Gastroesophageal sphincter (tissue), 4 donors: Measurements from ENCODE around the gene CDCA8. TPM values are rescaled to one million over a fixed set of nuclear protein-coding genes. Genes with fewer than 3 reads are reported as not detected.
"Not testable (repeated sequence)": the region's sequence is repeated elsewhere in the genome, so short reads cannot be mapped to it uniquely, and the experiment has no call there.

Source experiments
- ATAC-seq: fragments of 150-250 bp; one replicate; pipeline ENCODE4 v1.9.1; 2016; ENCODE audit warnings: mild to moderate bottlenecking, moderate library complexity
- H3K27ac ChIP-seq, 4 donors: fragments of 200-600 bp; sonication (generic) in 3 of 4; 1 replicate in 3 of 4; 2 replicates in 1 of 4; pipeline ENCODE4 v1.5.1; 2016 to 2019
- H3K27me3 ChIP-seq: fragments of 200-600 bp; sonication (generic); one replicate; pipeline ENCODE4 v1.5.1; 2019
- H3K36me3 ChIP-seq, 2 donors: fragments of 200-600 bp; sonication (generic); one replicate each; pipeline ENCODE4 v1.5.1; 2019; ENCODE audit warnings: control low read depth in 1 of 2
- H3K4me1 ChIP-seq, 3 donors: fragments of 200-600 bp; sonication (generic); 1 replicate in 2 of 3; 2 replicates in 1 of 3; pipeline ENCODE4 v1.5.1; 2016 to 2019; ENCODE audit warnings: control low read depth in 2 of 3
- H3K4me3 ChIP-seq, 2 donors: fragments of 200-600 bp; sonication (generic); one replicate each; pipeline ENCODE4 v1.5.1; 2019; ENCODE audit warnings: mild to moderate bottlenecking in 1 of 2, moderate library complexity in 1 of 2
- H3K9me3 ChIP-seq, 3 donors: fragments of 200-600 bp; sonication (generic); one replicate each; pipeline ENCODE4 v1.5.1; 2017 to 2019; ENCODE audit warnings: control low read depth in 2 of 3
- CTCF ChIP-seq, 4 experiments: fragments of 200-600 bp in 2 of 4; fragments of 450-650 bp in 2 of 4; sonication (generic) in 1 of 4; IDR thresholded peaks; one replicate each; pipeline ENCODE4 v1.5.1; 2017 to 2019; ENCODE audit warnings: antibody characterized with exemption in 4 of 4, mild to moderate bottlenecking in 2 of 4, moderate library complexity in 2 of 4
- EP300 ChIP-seq: sonication (generic); formaldehyde crosslinking; IDR thresholded peaks from one replicate; pipeline ENCODE4 v1.6.1; 2017; ENCODE audit warnings: antibody characterized with exemption, mild to moderate bottlenecking
- POLR2A ChIP-seq, 2 donors: fragments of 450-650 bp; IDR thresholded peaks; one replicate each; pipeline ENCODE4 v1.6.1; 2017; ENCODE audit warnings: antibody characterized with exemption in 2 of 2, mild to moderate bottlenecking in 2 of 2, moderate library complexity in 1 of 2
- POLR2AphosphoS5 ChIP-seq: sonication (generic); formaldehyde crosslinking; IDR thresholded peaks from one replicate; pipeline ENCODE4 v1.6.1; 2017; ENCODE audit warnings: antibody characterized with exemption
- WGBS, 2 donors: methylation state at CpG; one replicate each; pipeline ENCODE4 v1.1.5; 2018; ENCODE audit warnings: low coverage in 1 of 2; 5-methylcytosine and 5-hydroxymethylcytosine counted together
- total RNA-seq, 4 donors: library from RNA; depleted of rRNA; stranded (reverse); fragments of >200 nt; gene quantifications; one replicate each; pipeline ENCODE4 v1.1.0, GENCODE V29; 2016

CDCA8 gene
- total RNA-seq, 4 donors from 2014 or later, result 0.13 to 1.1 (median 0.67) TPM

- Histone ChIP-seq H3K27me3 (peaks cover 73% of the 10 kb centered on the region), H3K4me1 (no peaks in the 10 kb centered on the region), H3K4me3 (no peak overlapping the region), H3K27ac (no peak overlapping the region), H3K36me3 (no peaks in the 10 kb centered on the region), H3K9me3 (no peaks in the 10 kb centered on the region)
- 40 to 71% methylated on average over 1 to 7 of the region's 15 CpGs for WGBS, 2 donors
- ATAC-seq, result no peak
- TF ChIP-seq POLR2A (IDR thresholded peaks at IDR 0.05) (no peak), CTCF (IDR thresholded peaks at IDR 0.05) (no peak), EP300 (no peak), POLR2AphosphoS5 (no peak)
Measured at GRCh38 chr1:37731312-37732019, 39.1 kb downstream of the CDCA8 start.

- WGBS, 2 donors, result 78 to 85% methylated on average over 7 to 8 of the region's 12 CpGs
- Histone ChIP-seq H3K4me1 (no peaks in the 10 kb centered on the region), H3K27me3 (peaks cover 72% of the 10 kb centered on the region), H3K4me3 (no peak overlapping the region), H3K9me3 (no peaks in the 10 kb centered on the region), H3K27ac (no peak overlapping the region), H3K36me3 (no peaks in the 10 kb centered on the region)
- ATAC-seq, result no peak
- TF ChIP-seq CTCF (IDR thresholded peaks at IDR 0.05) (no peak), EP300 (no peak), POLR2AphosphoS5 (no peak), POLR2A (IDR thresholded peaks at IDR 0.05) (no peak)
Measured at GRCh38 chr1:37732111-37732780, 39.9 kb downstream of the CDCA8 start.

- ATAC-seq, result no peak
- WGBS, 2 donors, result 11% methylated on average over 3 to 25 of the region's 32 CpGs
- TF ChIP-seq CTCF (IDR thresholded peaks at IDR 0.05) (no peak), POLR2A (IDR thresholded peaks at IDR 0.05) (no peak), POLR2AphosphoS5 (no peak), EP300 (no peak)
Measured at GRCh38 chr1:37734629-37735591, 42.6 kb downstream of the CDCA8 start.

GRCh38 chr1:37737975-37738374 lies 45.7 kb downstream of the CDCA8 start:
- H3K4me1 ChIP-seq, H3K4me3 ChIP-seq, H3K27ac ChIP-seq, H3K9me3 ChIP-seq, H3K36me3 ChIP-seq, ATAC-seq: not testable (repeated sequence)
- WGBS, 2 donors, result 72% methylated on average over 6 to 7 of the region's 7 CpGs
- H3K27me3 ChIP-seq, result peaks cover 91% of the 10 kb centered on the region

More at GRCh38 chr1:37734629-37735591, 42.6 kb downstream of the CDCA8 start:
- no peaks in the 10 kb centered on the region for H3K36me3 ChIP-seq
- H3K4me3 ChIP-seq, result no peak overlapping the region
- peaks cover 84% of the 10 kb centered on the region for H3K27me3 ChIP-seq
- H3K27ac ChIP-seq, result no peak overlapping the region
- H3K9me3 ChIP-seq, result no peaks in the 10 kb centered on the region
- no peaks in the 10 kb centered on the region for H3K4me1 ChIP-seq

GRCh38 chr1:37738619-37739018 lies 46.3 kb downstream of the CDCA8 start:
- H3K36me3 ChIP-seq, ATAC-seq, H3K4me3 ChIP-seq, H3K27ac ChIP-seq, H3K4me1 ChIP-seq, H3K9me3 ChIP-seq: not testable (repeated sequence)
- peaks cover 86% of the 10 kb centered on the region for H3K27me3 ChIP-seq
- 79 to 90% methylated on average over 2 to 4 of the region's 4 CpGs for WGBS, 2 donors
